GM21526 (cell line): ENCODE results near the gene TLCD3A.
"Not testable (repeated sequence)": the region's sequence is repeated elsewhere in the genome, so short reads cannot be mapped to it uniquely, and the experiment has no call there.

ENCODE experiments used
- ATAC-seq: cut with Tn5 transposase; IDR thresholded peaks from one replicate; pipeline ENCODE4 v1.9.1; 2021; ENCODE audit warnings: moderate library complexity; ENCODE audit not compliant: unreplicated experiment, low FRiP score

The TLCD3A gene

DNA sequence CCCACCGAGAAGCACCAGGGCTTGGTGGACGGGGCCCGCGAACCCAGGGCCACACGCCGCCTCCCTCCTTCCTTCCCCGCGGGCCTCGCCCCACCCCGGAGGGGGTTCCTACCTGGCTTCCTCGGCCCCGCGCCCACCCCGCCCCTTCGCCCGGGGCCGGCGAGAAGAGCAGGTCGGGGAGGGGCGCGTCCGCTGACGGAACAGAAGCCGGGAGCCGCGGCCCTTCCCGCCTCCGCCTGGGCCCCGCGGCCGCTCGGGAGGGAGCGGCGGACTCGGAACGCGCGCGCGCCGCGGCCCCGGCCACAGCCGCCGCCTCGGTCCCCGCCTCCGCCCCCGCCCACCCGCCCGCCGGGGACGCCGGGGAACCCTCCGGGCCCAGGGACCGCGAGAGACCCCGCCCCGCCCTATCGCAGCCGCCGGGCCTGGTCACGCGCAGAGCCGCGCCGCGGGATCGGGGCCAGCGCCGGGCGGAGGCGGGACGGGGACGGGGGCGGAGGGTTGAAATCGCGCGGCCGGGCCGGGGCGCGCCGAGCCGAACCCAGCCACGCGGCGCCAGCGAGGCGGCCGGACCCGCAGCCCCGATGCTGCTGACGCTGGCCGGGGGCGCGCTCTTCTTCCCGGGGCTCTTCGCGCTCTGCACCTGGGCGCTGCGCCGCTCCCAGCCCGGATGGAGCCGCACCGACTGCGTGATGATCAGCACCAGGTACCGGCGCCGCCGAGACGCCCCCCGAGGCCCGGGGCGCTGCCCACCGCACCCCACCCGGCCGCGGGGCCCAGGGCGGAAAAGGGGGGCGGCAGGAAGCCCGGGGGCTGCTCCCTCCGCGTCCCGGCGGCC is at the start of gene TLCD3A:
TSS of gene TLCD3A (plus strand) at position 530 of the 835 bp plus-strand sequence. CDS start at position 582, 52 bp downstream.
- no peak for ATAC-seq

DNA sequence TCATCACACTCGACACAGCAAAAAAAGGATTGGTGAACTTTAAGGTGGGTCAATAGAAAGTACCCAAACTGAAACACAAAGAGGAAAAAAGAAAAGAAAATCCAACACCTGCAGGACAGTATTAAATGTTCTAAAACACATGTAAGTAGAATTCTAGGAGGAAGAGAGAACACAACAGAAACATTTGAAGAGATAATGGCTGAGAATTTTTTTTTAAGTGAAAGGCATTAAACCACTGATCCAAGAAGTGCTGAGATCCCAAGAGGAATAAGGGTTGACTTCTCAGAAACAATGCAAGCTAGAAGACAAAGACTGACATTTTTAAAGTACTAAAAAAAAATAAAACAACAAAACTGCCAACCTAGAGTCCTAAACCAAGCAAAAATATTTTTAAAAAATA is 49.4 kb upstream of the TLCD3A start:
- ATAC-seq, result no peak

DNA sequence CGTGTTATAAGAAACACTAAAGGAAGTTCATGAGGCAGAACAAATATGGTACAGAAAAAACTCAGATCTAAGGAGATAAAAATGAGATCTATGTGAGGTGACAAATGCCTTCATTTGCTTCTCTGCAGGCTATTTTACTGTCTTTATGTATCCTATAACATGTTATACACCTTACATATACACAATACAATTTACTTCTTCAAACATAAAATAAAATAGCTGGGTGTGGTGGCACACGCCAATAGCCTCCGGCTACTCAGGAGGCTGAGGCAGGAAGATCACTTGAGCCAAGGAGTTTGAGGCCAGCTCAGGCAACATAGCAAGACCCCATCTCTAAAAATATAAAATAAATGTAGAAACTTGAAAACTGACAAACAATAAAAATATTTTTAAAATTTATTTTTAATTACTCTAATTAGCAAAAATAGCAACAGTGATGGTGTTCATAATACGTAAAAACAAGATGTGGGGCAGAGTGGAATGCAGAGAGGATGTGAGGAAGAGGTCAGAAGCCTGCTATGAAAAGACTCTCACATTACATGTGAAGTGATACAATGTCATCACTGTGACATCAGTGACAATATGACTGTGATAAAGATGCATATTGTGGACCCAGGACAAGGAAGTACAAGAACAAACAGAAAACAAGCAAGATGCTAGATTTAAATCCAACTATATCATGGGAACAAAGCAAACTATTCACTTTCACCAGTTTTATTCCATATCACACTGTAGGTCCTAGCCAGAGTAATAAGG is 48.7 kb upstream of the TLCD3A start:
- ATAC-seq, result no peak

DNA sequence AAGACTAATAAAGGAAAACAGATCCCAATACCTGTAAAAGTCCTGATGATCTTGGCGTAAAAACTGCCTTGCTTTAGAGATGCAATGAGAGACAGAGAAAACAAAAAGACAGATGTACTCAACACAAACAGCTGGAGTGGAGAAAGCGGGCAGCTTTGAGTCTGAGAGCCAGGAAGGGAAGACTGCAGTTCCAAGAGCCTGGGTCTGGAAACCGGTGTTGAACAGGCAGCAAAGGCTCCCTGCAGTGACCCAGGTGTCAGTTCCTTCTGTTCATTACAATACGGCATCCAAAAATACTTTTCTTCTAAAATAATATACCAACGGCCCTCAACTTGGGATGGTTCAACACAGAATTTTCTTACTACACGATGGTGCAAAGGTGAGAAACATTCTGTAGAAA is 47.4 kb upstream of the TLCD3A start:
- ATAC-seq, result no peak

DNA sequence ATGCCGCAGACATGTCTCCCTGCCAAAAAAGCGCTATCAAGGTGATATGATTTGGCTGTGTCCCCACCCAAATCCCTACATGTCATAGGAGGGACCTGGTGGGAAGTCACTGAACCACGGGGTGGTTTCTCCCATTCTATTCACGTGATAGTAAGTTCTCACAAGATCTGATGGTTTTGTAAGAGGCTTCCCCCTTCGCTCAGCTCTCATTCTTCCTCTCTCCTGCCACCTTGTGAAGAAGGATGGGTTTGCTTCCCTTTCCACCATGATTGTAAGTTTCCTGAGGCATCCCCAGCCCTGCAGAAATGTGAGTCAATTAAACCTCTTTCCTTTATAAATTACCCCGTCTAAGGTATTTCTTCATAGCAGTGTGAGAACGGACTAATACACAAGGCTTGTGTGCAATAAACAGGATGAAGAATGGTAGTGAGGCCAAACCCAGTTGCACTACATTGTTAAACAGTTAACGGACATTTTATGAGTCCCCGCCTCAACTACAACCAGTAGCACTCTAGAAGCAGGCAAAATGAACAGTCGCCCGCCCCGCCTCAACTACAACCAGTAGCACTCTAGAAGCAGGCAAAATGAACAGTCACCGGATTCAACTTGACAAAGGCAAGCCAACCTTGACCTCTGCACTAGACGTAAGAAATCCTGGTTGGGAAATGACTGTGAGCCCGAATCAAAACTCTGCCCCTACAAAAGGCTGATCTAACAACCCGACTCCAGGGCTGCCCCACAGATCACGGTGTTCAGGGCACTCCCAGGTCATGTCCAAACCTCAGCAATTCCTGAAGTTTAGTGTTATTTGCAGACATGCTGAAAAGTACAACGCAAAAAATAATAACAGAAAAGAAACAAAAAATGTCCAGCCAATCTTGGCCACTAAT is 44.1 kb upstream of the TLCD3A start:
- no peak for ATAC-seq

DNA sequence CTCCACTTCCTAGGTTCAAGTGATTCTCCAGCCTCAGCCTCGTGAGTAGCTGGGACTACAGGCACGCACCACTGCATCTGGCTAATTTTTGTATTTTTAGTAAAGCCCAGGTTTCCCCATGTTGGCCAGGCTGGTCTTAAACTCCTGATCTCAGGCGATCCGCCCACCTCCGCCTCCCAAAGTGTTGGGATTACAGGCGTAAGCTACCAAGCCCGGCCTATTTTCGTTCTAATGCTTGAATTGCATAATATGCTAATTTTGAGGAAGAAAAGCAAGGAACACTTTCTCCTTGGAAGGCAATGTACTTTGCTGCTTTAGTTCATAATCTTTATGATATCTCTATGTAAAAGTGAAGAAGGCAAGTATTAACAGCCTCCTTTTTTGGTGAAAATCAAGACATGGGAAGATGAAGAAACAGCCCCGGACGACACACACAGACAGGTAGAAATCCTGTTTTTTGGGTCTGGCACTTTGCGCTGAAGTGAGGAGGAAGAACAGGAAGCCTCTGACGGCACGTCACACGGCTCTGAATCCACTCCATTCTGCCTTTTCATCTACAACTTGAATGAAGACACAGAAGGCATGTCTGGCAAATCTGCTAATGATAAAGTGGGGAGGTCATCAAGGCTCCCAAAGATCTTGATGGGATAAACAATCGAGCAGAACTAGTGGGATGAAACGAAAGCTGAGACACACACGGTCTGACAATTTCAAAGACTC is 42.7 kb upstream of the TLCD3A start:
- no peak for ATAC-seq

DNA sequence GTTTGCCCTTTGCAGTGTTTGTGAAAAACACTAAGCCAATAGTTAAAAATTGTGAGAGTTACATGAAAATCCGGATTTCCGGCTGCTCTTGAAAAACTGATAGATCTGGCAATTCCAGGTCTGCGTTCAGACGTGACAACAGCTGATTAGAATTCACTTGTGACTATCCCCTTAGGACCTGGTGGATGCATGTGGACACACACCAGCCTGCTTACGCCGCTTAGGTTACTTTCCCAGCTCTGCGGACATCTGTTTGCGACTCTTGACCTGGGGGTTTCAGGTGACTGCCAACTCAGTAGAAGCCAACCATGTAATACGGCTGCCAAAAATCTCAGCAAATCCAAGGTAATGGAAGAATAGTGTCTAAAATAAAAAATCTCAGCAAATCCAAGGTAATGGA is 42.0 kb upstream of the TLCD3A start:
- ATAC-seq, result no peak

DNA sequence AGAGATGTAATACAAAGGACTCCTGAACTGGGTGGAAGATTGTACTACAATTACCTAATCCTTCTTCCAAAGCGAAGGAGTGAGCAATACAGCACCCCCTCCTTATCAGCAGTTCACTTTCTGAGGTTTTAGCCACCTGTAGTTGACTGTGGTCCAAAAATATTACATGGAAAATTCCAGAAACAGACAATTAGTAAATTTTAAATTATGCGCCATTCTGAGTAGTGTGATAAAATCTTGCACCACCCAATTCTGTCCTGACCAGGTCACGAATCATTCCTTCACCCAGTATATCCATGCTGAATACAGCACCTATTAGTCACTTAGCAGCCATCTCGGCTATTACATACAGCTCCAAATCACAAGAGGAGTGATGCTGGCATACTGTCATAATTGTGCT is 41.0 kb upstream of the TLCD3A start:
- ATAC-seq, result no peak

DNA sequence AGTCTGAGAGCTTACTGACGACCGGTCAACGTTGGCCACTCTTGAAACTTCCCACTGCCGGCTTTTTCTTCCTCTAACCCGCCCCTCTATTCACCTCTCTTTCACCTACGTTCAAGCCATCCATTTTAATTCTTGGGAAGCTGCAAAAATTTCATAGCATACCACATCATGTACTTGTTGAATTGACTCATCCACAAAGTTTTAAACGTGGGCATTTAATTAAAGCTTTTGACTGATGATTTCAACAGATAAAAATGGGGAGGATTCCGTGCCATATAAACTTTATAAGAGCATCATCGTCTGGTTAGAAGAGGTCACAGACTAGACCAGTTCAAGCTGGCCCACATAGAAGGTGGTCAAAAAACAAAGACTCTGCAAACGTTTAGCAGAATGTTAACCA is 40.3 kb upstream of the TLCD3A start:
- ATAC-seq, result no peak

DNA sequence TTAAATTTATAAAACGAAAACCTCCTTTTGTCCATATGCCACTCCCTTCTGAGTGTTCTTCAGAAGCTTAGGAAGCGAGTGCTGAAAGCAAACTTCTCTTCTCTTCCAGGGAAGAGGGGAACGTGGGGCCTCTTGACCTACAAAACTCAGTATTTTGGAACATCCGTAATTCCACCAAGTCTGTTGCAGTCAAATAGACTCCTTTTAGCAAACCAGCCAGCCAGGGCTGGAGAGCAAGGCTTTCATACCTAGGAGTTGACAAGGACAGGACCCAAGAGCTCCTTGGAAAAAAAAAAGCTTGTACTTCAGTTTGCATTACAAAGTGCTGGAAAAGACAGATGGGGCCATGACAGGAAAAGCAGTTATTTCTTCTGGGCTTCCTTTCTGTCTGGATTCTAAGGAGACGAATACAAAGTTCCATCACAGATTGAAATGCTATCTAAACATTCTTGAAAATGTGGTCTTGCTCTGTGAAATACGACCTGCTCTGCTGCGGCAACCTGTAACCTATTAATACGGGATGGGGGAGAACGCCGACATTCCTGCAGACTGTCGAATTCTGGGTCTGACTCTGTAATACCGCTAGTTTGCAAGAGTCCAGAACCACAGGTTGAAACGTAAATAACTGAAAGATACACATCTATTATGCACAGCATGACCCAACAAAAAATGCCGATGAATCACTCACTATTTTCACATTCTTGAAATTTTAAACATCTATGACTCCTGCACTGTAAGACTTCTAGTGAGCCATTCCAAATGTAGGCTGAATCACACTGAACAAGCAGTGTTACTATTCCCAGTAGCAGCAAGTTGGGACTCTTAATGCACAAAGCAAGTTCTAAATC is 38.4 kb upstream of the TLCD3A start:
- no peak for ATAC-seq

DNA sequence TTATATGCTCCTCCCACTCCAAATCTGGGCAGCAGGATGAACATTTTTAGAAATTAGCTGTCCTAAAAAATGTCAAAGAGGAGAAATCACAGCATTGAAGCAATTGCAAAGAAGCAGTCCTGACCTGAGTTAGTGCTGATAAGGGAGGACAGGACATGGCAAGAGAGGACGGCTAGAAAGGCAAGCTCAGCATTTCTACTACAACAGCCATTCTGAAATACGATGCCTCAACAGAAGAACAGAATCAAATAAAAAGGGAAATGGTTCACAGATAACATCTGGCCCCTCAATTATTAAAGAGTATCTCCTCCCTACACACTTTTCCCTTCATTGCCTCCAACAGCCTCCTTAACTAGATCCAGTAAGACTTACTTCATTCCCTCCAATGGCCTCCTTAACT is 36.0 kb upstream of the TLCD3A start:
- no peak for ATAC-seq

DNA sequence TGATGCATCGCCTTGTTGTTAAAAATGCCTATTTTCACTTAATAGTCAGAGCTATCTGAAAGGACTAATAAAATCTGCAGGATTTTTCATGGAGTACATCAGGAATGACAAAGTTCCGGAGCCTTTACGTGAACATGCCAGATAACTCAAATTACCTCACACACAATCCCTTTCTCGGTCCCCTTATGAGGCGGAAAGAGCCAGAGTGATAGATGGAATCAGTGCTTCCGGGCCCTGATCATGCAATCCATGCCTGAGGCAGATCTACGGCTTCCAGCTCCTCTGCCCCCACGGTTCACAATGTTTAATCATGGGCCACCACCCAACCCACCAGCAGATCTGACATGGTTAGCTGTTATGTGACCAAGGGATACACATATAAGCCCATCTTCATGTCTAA is 34.7 kb upstream of the TLCD3A start:
- no peak for ATAC-seq

DNA sequence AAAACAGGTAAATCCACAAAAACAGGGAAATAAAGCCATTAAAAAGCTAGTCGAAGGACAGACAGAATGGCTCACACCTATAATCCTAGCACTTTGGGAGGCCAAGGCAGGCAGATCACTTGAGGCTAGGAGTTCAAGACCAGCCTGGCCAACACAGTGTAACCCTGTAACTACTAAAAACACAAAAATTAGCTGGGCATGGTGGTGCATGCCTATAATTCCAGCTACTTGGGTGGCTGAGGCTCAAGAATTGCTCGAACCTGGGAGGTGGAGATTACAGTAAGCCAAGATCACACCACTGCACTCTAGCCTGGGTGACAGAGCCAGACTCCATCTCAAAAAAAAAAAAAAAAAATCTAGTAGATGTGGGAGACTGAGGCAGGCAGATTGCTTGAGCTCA is 34.3 kb upstream of the TLCD3A start:
- not testable (repeated sequence) for ATAC-seq

DNA sequence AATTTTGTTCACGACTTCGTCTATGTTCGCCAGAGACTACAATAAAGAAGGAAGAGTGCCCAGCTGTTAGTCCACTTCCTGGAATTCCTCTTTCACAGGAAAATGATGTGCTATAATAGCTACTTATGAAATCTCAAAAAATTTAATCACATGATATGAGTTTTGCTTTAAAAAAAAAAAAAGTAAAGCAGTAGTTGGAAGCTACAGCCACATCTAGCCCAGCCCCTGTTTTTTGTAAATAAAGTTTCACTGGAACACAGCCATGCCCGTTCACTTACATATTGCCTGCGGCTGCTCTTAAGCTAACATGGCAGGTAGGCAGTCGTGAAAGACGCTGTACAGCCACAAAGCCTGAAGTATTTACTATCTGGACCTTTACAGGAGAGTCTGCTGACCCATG is 33.1 kb upstream of the TLCD3A start:
- ATAC-seq, result no peak

DNA sequence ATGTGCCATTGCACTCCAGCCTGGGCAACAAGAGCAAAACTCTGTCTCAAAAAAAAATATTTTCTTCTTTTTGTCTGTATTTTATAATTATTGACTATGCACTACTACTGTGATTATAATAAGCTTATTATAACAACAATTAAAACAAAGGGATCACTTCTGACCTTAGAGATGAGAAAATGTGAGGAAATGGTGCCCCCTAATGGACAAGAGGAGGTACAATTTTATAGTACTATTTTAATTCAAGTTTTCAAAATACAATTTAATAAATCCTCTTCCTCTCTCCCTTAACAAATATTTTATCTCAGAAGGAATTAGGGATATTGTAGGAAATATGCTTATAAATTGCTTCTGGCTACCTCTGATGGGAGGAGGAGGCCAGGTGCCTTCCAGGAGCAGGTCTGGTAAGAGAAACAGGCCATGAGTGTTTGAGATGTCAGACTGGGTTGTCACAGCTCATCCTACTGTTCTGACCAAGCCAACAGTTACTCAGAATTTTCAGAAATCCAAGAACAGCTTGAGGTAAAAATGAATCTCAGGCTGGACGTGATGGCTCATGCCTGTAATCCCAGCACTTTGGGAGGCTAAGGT is 31.8 kb upstream of the TLCD3A start:
- ATAC-seq, result no peak

DNA sequence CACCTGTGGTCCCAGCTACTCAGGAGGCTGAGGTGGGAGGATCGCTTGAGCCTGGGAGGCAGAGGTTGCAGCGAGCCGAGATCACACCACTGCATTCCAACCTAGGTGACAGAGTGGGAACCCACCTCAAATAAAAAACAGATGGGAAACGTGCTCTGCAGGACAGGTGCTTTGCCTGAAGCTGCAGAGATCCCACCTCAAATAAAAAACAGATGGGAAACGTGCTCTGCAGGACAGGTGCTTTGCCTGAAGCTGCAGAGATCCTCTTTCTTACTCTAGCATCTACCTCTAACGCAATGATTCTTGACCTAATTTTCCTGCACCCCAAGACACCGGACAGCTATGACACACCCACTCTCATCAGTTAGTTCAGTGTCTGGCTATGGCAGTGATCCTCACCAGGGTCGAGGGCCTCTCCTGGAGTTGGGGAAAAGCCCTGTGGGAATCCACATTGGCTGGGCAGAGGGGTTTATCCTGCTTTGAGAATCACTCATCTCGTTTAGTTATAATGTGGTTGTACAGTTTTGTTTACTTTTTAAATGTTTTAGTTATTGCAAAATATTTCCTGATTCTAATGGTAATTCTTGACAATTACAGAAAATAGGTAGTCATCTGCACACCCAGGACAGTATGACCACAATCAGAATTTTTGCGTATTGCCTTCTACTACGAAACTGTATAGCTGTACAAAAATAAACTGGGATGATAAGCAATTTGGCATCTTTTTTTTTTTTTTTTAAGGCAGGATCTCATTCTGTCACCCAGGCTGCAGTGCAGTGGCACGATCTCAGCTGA is 29.1 kb upstream of the TLCD3A start:
- ATAC-seq, result no peak

DNA sequence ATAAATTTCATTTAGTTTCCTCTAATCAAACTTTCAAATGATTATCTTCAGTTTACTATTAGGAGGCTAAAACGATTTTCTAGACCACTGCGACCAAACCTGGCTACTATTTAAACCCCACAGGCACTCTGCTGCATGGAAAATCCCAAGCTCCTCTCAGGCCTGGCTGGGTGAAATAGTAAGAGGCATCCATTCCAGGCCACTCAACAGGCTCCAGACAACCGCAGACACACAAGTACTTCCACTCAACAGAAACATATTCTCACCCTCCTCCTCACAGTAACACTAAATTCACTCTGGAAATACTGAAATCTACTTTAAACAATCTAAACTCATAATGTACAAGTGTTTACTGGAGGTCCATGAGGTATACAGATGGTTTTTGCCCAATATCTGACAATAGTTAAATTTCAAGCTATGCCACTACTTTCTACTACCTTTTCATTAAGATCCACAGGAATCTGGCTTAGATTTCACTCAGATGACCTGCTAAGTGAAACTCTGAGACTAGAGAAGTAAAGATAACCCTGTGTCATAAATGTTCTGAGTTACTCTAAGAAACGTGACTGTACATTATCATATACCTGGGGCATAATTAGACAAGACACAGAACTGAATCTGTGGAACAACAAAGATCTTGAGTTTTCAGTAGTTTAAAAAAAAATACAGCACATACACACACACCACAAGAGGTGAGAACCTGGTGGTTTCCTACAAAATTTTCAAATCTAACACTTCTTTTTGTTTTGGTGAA is 28.1 kb upstream of the TLCD3A start:
- ATAC-seq, result no peak

DNA sequence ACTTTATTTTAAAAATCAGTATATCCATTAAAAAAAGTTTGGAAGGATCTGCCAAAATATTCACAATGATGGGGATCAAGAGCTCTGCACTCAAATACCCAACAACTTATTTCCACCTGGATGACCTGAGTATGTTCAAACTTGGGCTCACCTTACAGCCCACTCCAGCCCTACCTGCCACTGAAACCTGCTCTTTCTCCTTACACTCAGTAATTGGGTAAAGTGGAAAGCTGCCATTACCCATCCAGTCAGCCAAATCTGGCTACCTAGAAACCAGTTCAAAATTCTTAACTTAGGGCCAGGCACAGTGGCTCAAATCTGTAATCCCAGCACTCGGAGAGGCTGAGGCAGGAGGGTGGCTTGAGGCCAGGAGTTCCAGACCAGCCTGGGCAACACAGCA is 27.4 kb upstream of the TLCD3A start:
- no peak for ATAC-seq
